ENCODE data around the gene ANKS6.

ANKS6 gene

DNA sequence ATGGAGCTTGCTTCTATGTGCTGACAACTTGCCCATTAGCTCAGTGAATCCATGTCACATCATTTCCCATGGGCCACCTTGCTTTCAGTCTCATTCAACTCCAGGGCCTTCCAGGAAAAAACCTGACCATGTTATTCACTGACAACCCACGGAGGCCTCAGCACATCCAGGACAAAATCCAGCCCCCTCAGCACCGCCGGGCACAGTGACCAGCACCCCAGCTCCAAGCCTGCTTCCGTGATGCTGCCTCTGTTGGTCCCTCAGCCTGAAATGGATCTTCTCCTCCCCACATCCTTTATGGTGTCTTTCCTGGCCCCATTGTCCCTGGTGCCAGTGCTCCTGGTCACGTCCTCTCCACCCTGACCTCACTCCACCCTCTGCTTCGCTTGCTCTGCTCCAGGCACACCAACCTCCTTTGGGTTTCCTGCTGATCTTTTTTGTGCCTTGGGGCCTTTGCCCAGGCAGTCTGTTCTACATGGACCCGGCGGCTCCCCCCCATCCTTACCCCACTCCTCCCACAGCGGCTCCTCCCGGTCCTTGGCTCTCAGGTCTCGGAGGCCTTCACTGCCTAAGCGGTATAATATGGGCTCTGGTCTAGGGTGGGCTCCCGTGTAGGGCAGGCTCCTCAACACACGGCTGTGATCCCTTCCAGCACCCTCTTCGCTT, 25.0 kb downstream of the ANKS6 start:
- peak; percentile 57 for DNase-seq

GRCh38 chr9:98770717-98771116, 25.6 kb downstream of the ANKS6 start:
- DNase-seq = no peak

DNA sequence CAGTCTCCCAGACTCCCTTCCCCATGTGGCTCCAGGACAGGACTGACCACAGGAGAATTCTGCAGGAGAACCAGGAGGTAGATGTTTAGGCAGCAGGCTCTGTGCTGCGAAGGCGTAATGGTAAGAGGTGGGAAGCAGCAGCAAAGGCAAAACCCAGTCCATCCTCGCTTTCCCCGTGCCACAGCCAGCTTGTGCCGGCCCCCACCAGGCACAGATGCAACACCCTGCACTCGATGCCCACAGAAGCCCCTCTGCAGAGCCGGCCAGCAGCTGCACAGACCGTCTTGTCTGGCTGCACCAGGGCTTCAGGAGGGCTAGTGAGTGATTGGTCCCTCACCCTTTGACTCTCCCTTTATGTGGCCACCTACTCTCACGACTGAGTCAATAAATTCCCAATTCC, 28.0 kb downstream of the ANKS6 start:
- no peak for DNase-seq

DNA sequence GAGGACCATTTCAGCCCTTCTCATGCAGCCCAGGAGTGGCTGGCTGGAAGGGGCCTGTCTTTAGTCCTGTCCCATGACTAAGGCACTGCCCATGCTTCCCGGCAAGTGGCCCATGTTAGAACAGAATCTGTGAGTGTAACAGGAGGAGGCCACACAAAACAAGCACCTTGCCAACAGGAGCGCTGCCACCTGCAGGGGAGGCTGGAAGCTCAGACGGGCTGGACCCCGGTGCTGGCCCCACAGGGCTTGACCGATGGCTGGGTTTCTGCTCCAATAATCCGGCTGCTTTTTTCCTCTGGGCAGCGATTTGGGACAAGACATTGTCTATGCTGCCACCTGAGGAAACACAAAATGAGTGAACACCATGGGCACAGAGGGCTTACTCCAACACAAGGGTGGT, 28.4 kb downstream of the ANKS6 start:
- DNase-seq = no peak

DNA sequence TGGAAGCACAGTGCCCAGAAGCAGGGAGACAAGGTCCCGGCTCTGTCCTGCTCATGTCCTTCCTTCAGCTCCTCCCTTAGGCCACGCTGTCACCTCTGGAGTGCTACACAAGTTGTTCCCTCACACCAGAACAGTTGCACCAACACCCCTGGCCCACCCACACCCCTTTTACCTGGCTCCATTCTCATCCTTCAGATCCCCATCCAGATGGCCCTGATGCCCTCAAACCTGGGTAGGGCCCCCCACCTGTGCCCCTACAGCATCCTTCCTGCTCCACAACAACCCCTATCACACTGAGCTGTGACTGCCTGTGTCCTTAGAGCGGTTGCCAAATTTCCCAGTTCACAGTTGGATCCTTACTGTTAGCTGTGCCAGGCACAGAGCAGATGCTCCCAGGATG, 29.2 kb downstream of the ANKS6 start:
- no peak for DNase-seq

- no peak for DNase-seq
Measured at GRCh38 chr9:98766586-98766985, 29.8 kb downstream of the ANKS6 start.

DNA sequence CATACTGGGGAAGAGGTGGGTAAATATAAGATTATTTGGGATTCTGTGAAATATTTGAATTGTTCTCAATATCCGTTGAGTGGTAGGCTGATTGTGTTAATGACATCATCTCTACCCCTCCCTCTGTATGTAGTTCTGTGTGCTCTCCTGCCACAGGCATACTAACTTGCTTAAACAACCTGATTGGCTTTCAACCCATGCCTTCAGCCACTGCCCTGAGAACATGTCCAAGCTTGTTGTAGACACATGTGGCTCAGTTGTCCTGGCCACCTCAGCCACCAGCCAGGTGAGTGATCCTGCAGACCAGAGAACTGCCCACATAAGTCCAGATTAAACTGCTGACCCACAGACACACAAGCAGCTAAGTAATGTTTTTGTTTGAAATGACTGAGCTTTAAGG, 31.1 kb downstream of the ANKS6 start:
- no peak for DNase-seq

DNA sequence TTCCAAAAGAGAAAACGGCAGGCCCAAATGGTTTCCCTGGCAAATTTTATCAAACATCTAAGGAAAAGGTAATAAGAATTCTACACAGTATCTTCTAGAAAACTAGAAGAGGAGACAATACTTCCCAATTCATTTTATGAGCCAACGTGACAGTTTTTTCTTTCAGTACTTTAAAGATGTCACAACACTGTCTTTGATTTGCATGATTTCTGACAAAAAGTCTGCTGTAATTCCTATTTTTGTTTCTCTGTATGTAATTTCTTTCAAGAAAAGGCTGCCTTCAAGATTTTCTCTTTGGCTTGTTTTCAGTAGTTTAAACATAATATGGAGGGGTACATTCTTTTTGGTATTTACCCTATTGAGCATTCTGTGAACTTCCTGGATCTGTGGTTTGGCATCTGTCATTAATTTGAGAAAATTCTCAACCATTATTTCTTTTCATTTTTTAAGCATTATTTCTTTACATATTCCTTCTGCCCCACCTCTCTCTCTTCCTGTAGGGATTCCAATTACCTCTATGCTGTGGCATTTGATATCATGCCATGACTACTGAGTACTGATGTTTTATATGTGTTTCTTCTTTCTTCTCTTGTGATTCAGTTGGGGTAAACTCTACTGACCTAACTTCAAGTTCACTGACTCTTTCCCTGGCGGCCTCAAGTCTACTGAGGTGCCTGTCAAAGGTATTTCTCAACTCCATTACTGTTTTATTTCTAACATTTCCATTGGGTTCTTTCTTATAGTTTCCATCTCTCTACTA, 32.2 kb downstream of the ANKS6 start:
- no peak for DNase-seq

GRCh38 chr9:98760231-98760630, 36.1 kb downstream of the ANKS6 start:
- DNase-seq = no peak

GRCh38 chr9:98755006-98755618, 41.2 kb downstream of the ANKS6 start:
- DNase-seq = no peak

GRCh38 chr9:98751210-98751609, 45.1 kb downstream of the ANKS6 start:
- DNase-seq = no peak

DNA sequence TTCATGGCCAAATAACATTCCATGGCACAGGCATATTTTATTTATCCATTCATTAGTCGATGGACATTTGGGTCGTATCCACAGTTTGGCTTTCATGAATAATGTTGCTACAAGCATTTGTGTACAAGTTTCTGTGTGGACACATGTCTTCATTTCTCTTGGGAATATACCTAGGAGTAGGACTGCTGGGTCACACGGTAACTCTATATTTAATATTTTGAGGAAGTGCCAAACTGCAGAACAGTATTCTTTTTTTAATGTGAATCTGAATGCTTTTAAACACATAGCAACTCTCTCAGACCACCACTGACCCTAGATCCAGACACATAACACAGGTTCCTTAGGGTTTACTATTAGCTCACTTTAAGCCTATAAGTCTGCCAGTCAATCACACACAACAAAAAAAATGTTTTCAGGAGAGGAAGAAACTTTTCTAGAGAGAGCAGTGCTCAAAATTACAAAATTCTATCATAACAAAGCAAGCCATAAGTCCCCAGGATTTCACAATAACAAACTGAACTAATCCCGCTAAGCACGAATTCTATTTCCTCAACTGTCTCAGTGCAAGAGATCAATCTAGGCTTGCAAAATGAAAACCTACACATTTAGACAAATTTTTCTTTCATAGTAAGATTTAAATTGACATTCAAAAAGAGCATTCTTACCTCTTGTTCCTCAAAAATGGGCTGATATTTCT, 45.8 kb downstream of the ANKS6 start:
- no peak for DNase-seq

DNA sequence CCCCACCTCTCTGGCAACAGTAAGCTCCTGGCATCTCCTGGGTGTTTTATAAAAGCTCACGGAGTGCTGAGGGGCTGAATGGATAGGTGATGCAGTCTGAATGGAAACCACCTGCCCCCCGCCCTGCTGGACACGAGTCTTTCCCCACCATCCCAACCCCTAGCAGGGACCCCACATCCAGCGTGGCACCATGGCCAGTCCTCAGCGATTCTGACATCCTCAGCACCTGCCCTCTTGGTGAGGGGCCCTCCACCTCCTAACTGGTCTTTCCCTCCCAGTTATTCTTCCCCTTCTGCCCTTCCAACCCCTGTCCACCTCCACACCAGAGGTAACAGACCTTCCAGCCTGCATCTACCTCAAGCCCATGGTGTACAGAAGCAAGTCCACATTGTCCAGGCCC, 48.9 kb downstream of the ANKS6 start:
- no peak for DNase-seq

- peak; percentile 13 for DNase-seq
Measured at GRCh38 chr9:98745470-98745869, 50.9 kb downstream of the ANKS6 start.

- DNase-seq = no peak
Measured at GRCh38 chr9:98743818-98744611, 52.3 kb downstream of the ANKS6 start.

DNA sequence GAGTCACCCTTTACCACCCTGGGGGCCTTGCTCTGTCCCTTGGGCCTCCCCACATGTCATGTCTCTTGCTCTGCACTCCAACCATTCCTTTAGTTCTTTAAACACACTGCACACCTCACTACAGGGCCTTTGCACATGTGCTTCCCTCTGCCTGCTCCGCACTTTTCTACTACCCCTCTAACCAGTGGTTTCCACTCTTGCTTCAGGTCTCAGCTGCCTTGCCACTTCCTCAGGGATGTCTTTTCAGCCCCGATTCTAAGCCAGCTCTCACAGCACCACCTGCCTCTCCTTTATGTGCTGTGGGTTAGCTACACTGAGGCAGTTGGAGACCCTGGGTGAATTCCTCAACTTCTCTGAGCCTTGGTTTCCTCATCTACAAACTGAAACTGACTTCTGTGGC, 53.0 kb downstream of the ANKS6 start:
- no peak for DNase-seq

DNA sequence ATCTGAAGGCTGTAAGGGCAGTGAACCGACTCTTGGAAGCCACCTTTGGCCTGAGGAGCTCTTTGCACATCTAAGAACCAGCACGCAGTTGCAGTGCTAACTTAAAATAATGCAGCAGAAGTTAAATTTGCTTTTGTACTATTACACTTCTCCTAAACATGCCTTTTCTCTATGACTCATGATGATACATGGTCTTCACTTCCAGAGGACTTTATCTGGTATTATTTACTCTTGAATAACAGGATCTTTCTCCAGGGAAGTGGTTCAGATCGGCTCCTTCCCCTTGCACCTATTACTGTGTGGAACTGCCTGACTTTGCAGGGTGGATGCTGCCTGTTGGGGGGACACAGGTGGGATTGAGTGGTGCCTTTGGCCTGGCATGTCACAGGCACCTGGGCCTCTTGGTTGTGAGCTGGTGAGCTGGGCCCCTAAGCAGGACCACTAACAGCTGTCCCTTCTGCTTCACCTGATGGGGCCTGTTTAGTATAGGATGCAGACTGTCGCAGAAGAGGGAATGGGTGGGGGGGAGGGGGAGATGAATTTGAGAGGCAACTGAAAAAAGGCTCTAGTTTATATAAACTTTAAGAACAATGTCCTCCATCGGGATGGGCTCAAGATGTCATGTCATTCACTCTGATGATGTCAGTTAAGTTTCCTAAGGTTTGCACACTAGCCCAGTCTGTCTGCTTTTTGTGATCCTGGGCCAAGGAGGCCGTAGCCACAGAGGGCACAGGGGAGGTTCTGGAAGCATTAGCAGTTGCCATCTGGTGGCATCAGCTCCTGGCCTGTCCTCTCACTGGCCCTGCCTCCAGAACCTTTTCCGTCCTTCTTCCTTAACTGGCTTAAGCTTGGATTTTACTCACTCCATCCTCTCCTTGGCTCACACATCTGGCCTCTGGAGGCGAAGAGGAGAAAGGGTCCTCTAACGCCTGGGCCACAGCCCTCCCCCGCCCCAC, 53.8 kb downstream of the ANKS6 start:
- DNase-seq = no peak

DNA sequence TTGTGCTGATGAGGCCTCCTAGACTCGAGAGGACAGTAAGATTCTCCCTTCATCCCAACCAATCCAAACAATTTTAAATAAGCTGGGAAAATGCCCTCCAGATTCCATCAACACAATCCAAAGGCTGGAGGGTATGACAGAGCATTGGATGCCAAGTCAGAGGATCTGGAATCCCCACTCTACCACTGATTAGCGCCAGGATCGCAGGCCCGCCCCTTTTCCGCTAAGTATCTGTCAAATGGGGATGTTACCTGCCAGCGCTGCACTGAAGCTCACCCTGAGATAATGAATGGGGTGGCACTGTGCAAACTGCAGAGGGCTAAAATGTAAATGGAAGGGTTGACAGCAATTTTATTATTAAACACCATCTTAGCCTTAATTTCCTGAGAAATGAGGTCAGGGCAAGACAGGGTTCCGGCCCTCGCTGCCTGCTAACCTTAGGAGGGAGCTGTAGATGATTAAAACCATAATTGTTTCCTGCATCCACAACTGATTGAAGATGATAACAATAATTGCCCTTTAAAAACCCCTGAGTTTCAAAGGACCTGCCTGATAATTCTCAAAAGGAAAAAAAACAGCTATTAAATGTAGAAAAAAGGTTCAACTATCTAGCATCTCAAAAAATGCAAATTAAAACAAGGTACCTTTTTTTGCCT, 56.0 kb downstream of the ANKS6 start:
- no peak for DNase-seq

GRCh38 chr9:98738741-98739140, 57.6 kb downstream of the ANKS6 start:
- no peak for DNase-seq

DNA sequence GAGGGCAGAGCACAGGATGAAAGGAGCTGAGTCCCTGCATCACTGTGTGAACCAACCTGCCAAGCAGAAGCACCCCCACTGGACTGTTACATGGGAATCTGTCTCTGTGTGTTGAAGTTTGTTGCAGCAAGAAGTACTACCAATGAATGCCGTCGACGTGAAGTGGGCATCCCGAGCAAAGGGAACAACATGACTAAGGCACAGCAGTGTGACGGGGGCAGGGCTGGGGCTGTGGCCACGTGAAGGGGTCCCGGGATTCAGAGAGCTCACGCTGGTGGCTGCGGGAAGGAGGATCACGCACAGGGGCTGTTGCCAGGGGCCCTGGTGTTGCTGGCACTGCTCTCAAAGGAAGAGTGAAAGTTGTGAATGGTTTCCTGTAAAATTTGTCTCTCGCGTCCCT, 60.1 kb downstream of the ANKS6 start:
- DNase-seq = no peak

GRCh38 chr9:98732801-98733200, 63.6 kb downstream of the ANKS6 start:
- no peak for DNase-seq

Data from eye (tissue), 1 donor.